HepG2 (cell line): ENCODE measurements around the gene GLB1L3. TPM values are rescaled to one million over a fixed set of nuclear protein-coding genes. Genes with fewer than 3 reads are reported as not detected.

Experiments used
- ATAC-seq: fragments of 200-7000 bp; cut with Tn5 transposase; 3 replicates; pipeline ENCODE4 v1.9.1; 2020; ENCODE audit warnings: mild to moderate bottlenecking, moderate library complexity
- BruUV-seq: library from RNA; stranded (reverse); fragments of 400-500 nt; replicated peaks from 2 replicates; lab custom pipeline; 2021; lab: Mats Ljungman, UMichigan
- CTCF ChIA-PET: fragments of 300-600 bp; formaldehyde crosslinking; extraction: SDS; loops from one replicate; lab custom pipeline; 2021; ENCODE audit warnings: low total read pairs, inconsistent platforms, low intra/inter-chr PET ratio; lab: Yijun Ruan, JAX
- POLR2A ChIA-PET: fragments of 350-600 bp; sonication (Branson Sonifier 250); formaldehyde crosslinking; loops from one replicate; lab custom pipeline; 2020; ENCODE audit warnings: antibody characterized with exemption, inconsistent platforms; lab: Yijun Ruan, JAX
- DNase-seq: peaks from one replicate; pipeline ENCODE4 v3.0.0-alpha.2; 2015; ENCODE audit warnings: low spot score
- FAIRE-seq: peaks from 3 replicates; lab custom pipeline; 2011; peaks lifted over from hg19 to GRCh38; lab: Jason Lieb, UNC
- H2AFZ ChIP-seq: one replicate; pipeline ENCODE4 v1.6.1; 2011; ENCODE audit warnings: low read length, inconsistent platforms
- H3K27ac ChIP-seq: fragments of 300-600 bp; 3 replicates; pipeline ENCODE4 v1.8.0; 2011; ENCODE audit warnings: mixed run types, mild to moderate bottlenecking, mixed read lengths, low read length, inconsistent platforms; ENCODE audit not compliant: insufficient read depth; ENCODE audit errors: extremely low read length
- H3K27me3 ChIP-seq, 2 experiments: fragments of 200-600 bp in 1 of 2; 2 replicates in 1 of 2; 3 replicates in 1 of 2; pipeline versions ENCODE4 v1.6.0 to v1.8.0; 2011; ENCODE audit warnings: low read length in 2 of 2, mild to moderate bottlenecking in 2 of 2, moderate library complexity in 2 of 2, inconsistent platforms in 1 of 2; ENCODE audit not compliant: insufficient read depth in 2 of 2, control insufficient read depth in 1 of 2
- H3K36me3 ChIP-seq, 2 experiments: fragments of 200-600 bp in 1 of 2; replicated peaks in 1 of 2; 2 replicates in 1 of 2; 3 replicates in 1 of 2; pipeline versions ENCODE4 v1.5.1 to v1.8.0; 2011; ENCODE audit warnings: low read length in 2 of 2, inconsistent platforms in 1 of 2; ENCODE audit not compliant: insufficient read depth in 2 of 2, control insufficient read depth in 1 of 2
- H3K4me1 ChIP-seq: 2 replicates; pipeline ENCODE4 v1.5.1; 2012; ENCODE audit warnings: low read length, inconsistent platforms; ENCODE audit not compliant: insufficient read depth
- H3K4me2 ChIP-seq: 2 replicates; pipeline ENCODE4 v1.6.0; 2011; ENCODE audit warnings: low read depth, low read length, inconsistent platforms
- H3K4me3 ChIP-seq, 3 experiments: fragments of 200-600 bp in 1 of 3; sonication (generic), shearing (Covaris generic) in 1 of 3; replicated peaks in 1 of 3; 2 replicates each; pipeline ENCODE4 v1.5.1; 2011 to 2016; ENCODE audit warnings: low read length in 3 of 3, inconsistent platforms in 2 of 3, low read depth in 2 of 3, mild to moderate bottlenecking in 2 of 3, control low read depth in 1 of 3, mixed read lengths in 1 of 3; ENCODE audit not compliant: insufficient read depth in 1 of 3
- H3K79me2 ChIP-seq: one replicate; pipeline ENCODE4 v1.6.1; 2011; ENCODE audit warnings: low read length, inconsistent platforms; ENCODE audit not compliant: insufficient read depth
- H3K9ac ChIP-seq: 2 replicates; pipeline ENCODE4 v1.6.0; 2011; ENCODE audit warnings: mild to moderate bottlenecking, low read depth, low read length, inconsistent platforms; ENCODE audit not compliant: insufficient read depth
- H3K9me3 ChIP-seq: 2 replicates; pipeline ENCODE4 v1.5.1; 2012; ENCODE audit warnings: mild to moderate bottlenecking, low read length
- H4K20me1 ChIP-seq: 2 replicates; pipeline ENCODE4 v1.6.0; 2011; ENCODE audit warnings: inconsistent platforms, mild to moderate bottlenecking, low read length, moderate library complexity; ENCODE audit not compliant: insufficient read depth
- CREB1 ChIP-seq, 2 experiments: fragments of 450-650 bp in 1 of 2; IDR thresholded peaks; 2 replicates each; pipeline ENCODE4 v1.6.1; 2016 to 2017; ENCODE audit warnings: control low read depth in 1 of 2, mild to moderate bottlenecking in 1 of 2, missing compliant biosample characterization in 1 of 2, missing genetic modification characterization in 1 of 2
- GABPB1 ChIP-seq: IDR thresholded peaks from 2 replicates; pipeline ENCODE4 v1.6.1; 2016; ENCODE audit warnings: mild to moderate bottlenecking, missing genetic modification reagents, moderate library complexity, missing compliant biosample characterization
- HNF4G ChIP-seq, 2 experiments: sonication (generic) in 1 of 2; formaldehyde crosslinking in 1 of 2; IDR thresholded peaks; 2 replicates each; pipeline versions ENCODE4 v1.4.0 to v1.6.1; 2011 to 2020; ENCODE audit warnings: borderline replicate concordance in 2 of 2, low read depth in 2 of 2, mild to moderate bottlenecking in 2 of 2, low read length in 1 of 2, missing genetic modification reagents in 1 of 2, moderate library complexity in 1 of 2
- HOXA3 ChIP-seq: sonication (generic); formaldehyde crosslinking; IDR thresholded peaks from 2 replicates; pipeline ENCODE4 v1.5.0; 2020; ENCODE audit warnings: missing genetic modification reagents
- MBD4 ChIP-seq: IDR thresholded peaks from 2 replicates; pipeline ENCODE4 v1.6.1; 2012; ENCODE audit warnings: low read length, inconsistent platforms, borderline replicate concordance
- ZNF546 ChIP-seq: sonication (generic); formaldehyde crosslinking; conservative IDR thresholded peaks from 2 replicates; pipeline ENCODE4 v1.8.1; 2023; ENCODE audit warnings: mild to moderate bottlenecking, missing genetic modification reagents
- ZNF850 ChIP-seq: sonication (generic); formaldehyde crosslinking; conservative IDR thresholded peaks from 2 replicates; pipeline ENCODE4 v1.9.0; 2021; ENCODE audit warnings: mild to moderate bottlenecking, missing genetic modification reagents
- WGBS: methylation state at CpG from one replicate; pipeline ENCODE4 v1.1.6; 2017; ENCODE audit warnings: low lambda C conversion rate; 5-methylcytosine and 5-hydroxymethylcytosine counted together
- in situ Hi-C: cut with HindIII; loops from 2 replicates; pipeline ENCODE4 v1.10.0; 2017; ENCODE audit warnings: low pct_unique_long_range_greater_than_20kb; ENCODE audit not compliant: extremely low pct_ligation_motif_present
- intact Hi-C: fragments of 100-400 bp; cut with micrococcal nuclease; formaldehyde crosslinking; loops from one replicate; pipeline ENCODE4 v1.10.0; 2022; ENCODE audit not compliant: unreplicated experiment
- polyA plus RNA-seq, 8 experiments: library from polyadenylated mRNA; depleted of rRNA in 3 of 8; stranded (reverse) in 7 of 8; unstranded in 1 of 8; fragments of >200 nt; fragmentation: Illumina TruSeq in 4 of 8; extraction: Trizol in 4 of 8; gene quantifications; 2 replicates each; pipeline versions ENCODE4 v1.2.1 to v1.2.3, GENCODE V29; 2011 to 2016; ENCODE audit warnings: low read depth in 4 of 8, missing spikeins in 1 of 8, mixed read lengths in 1 of 8; ENCODE audit not compliant: insufficient read depth in 1 of 8
- total RNA-seq, 5 experiments: library from RNA; depleted of rRNA; stranded (reverse); fragments of >200 nt; fragmentation: Illumina TruSeq; extraction: Trizol; gene quantifications; 2 replicates each; pipeline ENCODE4 v1.2.3, GENCODE V29; 2016; ENCODE audit warnings: low read depth in 1 of 5
- TF ChIP-seq, protein P1 (sequence below): sonication (generic); formaldehyde crosslinking; IDR thresholded peaks from 2 replicates; pipeline ENCODE4 v1.4.0; 2020; ENCODE audit warnings: missing genetic modification reagents
- TF ChIP-seq, protein P2 (sequence below): sonication (generic); formaldehyde crosslinking; IDR thresholded peaks from 2 replicates; pipeline ENCODE4 v1.4.0; 2020; ENCODE audit warnings: missing genetic modification reagents
- TF ChIP-seq, protein P3 (sequence below): sonication (generic); formaldehyde crosslinking; IDR thresholded peaks from 2 replicates; pipeline ENCODE4 v1.5.1; 2020; ENCODE audit warnings: mild to moderate bottlenecking, missing genetic modification reagents, moderate library complexity

Gene GLB1L3
- total and polyA plus RNA-seq, 2 of the 13 experiments (the other 11 are each of a cell fraction or from before 2014, with no cell fraction given) = not detected

DNA sequence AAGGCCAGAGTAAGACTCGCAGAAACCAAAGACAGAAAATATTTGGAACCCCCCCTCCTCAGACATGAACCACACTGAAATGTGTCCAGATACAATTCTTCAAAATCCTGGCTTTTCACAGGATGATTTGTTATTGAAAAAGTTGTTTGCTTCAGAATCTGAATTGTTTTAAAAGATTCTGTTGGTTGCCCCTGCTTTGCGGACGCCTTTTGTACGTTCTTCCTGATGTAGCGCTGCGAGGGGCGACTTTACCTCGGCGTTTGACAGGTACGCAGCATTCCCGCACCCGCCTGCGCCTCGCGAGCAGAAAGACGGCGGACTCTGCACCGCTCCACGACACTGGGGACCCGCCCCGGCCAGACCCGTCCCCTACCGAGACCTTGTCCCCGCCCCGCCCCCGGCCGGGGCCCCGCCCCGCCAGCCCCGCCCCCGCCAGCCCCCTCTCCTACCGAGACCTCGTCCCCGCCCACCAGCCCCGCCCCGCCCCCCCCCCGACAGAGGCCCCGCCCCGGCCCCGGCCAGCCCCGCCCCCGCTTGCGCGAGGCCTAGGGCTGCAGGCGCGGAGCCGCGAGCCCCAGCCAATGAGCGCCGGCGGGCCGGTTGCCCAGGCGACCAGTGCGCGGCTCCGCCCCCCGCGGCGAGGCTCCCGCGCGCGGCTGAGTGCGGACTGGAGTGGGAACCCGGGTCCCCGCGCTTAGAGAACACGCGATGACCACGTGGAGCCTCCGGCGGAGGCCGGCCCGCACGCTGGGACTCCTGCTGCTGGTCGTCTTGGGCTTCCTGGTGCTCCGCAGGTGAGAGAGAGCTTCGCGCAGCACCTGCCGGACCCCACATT, 55.4 kb downstream of the GLB1L3 start, which contains the start of gene GLB1L2 (continued):
- TF ChIP-seq HNF4G (IDR thresholded peaks at IDR 0.05; ENCODE audit: borderline replicate concordance, low read depth, low read length) = peak; percentile 25; the same call in 1 of the 2 replicates
- TF ChIP-seq HNF4G (CRISPR knock-in tag; IDR thresholded peaks at IDR 0.05; ENCODE audit: borderline replicate concordance, low read depth) = no peak
- TF ChIP-seq, protein P1, sequence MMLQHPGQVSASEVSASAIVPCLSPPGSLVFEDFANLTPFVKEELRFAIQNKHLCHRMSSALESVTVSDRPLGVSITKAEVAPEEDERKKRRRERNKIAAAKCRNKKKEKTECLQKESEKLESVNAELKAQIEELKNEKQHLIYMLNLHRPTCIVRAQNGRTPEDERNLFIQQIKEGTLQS = no peak
- 0 out of 2 replicates have a peak, but pooled peaks have one; percentile 49 for TF ChIP-seq ZNF546 (CRISPR knock-in tag)

DNA sequence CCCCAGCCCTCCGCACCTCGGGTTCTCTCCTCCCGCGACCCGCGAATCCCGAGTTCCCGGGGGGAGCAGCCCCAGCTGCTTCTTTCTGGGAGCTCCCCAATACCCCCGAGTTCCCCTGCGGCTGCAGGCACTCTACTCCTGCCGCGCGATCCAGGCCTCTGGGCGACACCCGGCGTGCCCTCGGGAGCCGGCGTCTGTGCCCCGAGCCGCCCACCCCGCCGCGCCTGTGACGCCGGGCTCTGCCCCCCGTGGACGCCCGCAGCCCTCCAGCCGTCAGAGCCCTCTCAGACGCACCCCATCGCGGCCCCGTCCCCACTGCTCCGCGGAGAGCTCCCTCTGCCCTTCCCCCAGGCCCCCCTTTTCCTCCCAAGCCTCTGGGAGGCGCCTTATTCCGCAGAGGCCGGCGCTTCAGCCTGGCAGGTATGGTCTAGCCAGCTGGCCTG, 56.0 kb downstream of the GLB1L3 start:
- Histone ChIP-seq H3K36me3 (no peaks in the 10 kb centered on the region), H3K9me3 (no peaks in the 10 kb centered on the region), H3K27me3 (peaks cover 0 to 22% of the 10 kb centered on the region in 2 experiments), H3K79me2 (no peaks in the 10 kb centered on the region), H3K4me2 (peak overlapping the region; percentile 57; the same call in 1 of the 2 replicates), H3K9ac (no peak overlapping the region), H2AFZ (no peak overlapping the region), H3K27ac (no peak overlapping the region), H4K20me1 (no peaks in the 10 kb centered on the region), H3K4me1 (peaks cover 16% of the 10 kb centered on the region), H3K4me3 (peak overlapping the region in 2 of 3 experiments; percentile 35 to 52; a peak in 3 of 6 replicates)
- in situ Hi-C loops (no loop called here), intact Hi-C loops (no loop called here)
- TF ChIP-seq, protein P2, sequence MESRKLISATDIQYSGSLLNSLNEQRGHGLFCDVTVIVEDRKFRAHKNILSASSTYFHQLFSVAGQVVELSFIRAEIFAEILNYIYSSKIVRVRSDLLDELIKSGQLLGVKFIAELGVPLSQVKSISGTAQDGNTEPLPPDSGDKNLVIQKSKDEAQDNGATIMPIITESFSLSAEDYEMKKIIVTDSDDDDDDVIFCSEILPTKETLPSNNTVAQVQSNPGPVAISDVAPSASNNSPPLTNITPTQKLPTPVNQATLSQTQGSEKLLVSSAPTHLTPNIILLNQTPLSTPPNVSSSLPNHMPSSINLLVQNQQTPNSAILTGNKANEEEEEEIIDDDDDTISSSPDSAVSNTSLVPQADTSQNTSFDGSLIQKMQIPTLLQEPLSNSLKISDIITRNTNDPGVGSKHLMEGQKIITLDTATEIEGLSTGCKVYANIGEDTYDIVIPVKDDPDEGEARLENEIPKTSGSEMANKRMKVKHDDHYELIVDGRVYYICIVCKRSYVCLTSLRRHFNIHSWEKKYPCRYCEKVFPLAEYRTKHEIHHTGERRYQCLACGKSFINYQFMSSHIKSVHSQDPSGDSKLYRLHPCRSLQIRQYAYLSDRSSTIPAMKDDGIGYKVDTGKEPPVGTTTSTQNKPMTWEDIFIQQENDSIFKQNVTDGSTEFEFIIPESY (CRISPR knock-in tag) = peak; percentile 10; the same call in 1 of the 2 replicates
- TF ChIP-seq ZNF850 (CRISPR knock-in tag) (no peak), GABPB1 (CRISPR knock-in tag) (peak; percentile 13; the same call in 1 of the 2 replicates), HOXA3 (CRISPR knock-in tag) (0 out of 2 replicates have a peak, but pooled peaks have one; percentile 1), MBD4 (no peak), CREB1 (IDR thresholded peaks at IDR 0.05) (no peak), CREB1 (CRISPR knock-in tag; IDR thresholded peaks at IDR 0.05) (no peak)
- TF ChIP-seq, protein P3, sequence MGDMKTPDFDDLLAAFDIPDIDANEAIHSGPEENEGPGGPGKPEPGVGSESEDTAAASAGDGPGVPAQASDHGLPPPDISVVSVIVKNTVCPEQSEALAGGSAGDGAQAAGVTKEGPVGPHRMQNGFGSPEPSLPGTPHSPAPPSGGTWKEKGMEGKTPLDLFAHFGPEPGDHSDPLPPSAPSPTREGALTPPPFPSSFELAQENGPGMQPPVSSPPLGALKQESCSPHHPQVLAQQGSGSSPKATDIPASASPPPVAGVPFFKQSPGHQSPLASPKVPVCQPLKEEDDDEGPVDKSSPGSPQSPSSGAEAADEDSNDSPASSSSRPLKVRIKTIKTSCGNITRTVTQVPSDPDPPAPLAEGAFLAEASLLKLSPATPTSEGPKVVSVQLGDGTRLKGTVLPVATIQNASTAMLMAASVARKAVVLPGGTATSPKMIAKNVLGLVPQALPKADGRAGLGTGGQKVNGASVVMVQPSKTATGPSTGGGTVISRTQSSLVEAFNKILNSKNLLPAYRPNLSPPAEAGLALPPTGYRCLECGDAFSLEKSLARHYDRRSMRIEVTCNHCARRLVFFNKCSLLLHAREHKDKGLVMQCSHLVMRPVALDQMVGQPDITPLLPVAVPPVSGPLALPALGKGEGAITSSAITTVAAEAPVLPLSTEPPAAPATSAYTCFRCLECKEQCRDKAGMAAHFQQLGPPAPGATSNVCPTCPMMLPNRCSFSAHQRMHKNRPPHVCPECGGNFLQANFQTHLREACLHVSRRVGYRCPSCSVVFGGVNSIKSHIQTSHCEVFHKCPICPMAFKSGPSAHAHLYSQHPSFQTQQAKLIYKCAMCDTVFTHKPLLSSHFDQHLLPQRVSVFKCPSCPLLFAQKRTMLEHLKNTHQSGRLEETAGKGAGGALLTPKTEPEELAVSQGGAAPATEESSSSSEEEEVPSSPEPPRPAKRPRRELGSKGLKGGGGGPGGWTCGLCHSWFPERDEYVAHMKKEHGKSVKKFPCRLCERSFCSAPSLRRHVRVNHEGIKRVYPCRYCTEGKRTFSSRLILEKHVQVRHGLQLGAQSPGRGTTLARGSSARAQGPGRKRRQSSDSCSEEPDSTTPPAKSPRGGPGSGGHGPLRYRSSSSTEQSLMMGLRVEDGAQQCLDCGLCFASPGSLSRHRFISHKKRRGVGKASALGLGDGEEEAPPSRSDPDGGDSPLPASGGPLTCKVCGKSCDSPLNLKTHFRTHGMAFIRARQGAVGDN (CRISPR knock-in tag) = peak; percentile 2; the same call in 1 of the 2 replicates
- peak; percentile 46 for ATAC-seq
- BruUV-seq = no TSS peak
- DNase-seq = no peak
- no peak for FAIRE-seq
- ChIA-PET POLR2A (interaction anchor here (0.6 kb wide), 1 partner anchor 108 kb away, joined by 3 read pairs; the partner anchor contains the start of gene VPS26B), CTCF (no interaction called here)
- 20% methylated on average over 1 of the region's 40 CpGs for WGBS
